GM21381 (cell line): ENCODE data around the gene SLC22A15.
"Not testable (repeated sequence)": the region's sequence is repeated elsewhere in the genome, so short reads cannot be mapped to it uniquely, and the experiment has no call there.

Source experiments
- ATAC-seq: cut with Tn5 transposase; IDR thresholded peaks from one replicate; pipeline ENCODE4 v1.9.1; 2021; ENCODE audit warnings: mild to moderate bottlenecking, moderate library complexity; ENCODE audit not compliant: unreplicated experiment

SLC22A15 gene

GRCh38 chr1:116031302-116031835 is 55.1 kb downstream of the SLC22A15 start:
- ATAC-seq, result no peak

GRCh38 chr1:116033322-116033721 is 57.0 kb downstream of the SLC22A15 start:
- ATAC-seq, result no peak

GRCh38 chr1:116036255-116036654 is 59.9 kb downstream of the SLC22A15 start:
- no peak for ATAC-seq

GRCh38 chr1:116038679-116039078 is 62.4 kb downstream of the SLC22A15 start:
- no peak for ATAC-seq

- no peak for ATAC-seq
Observed at GRCh38 chr1:116044071-116044470, 67.8 kb downstream of the SLC22A15 start.

- not testable (repeated sequence) for ATAC-seq
Observed at GRCh38 chr1:116046933-116047332, 70.6 kb downstream of the SLC22A15 start.

- ATAC-seq, result not testable (repeated sequence)
Observed at GRCh38 chr1:116051896-116052295, 75.6 kb downstream of the SLC22A15 start.

GRCh38 chr1:116062201-116062600 is 85.9 kb downstream of the SLC22A15 start:
- ATAC-seq, result no peak

- ATAC-seq, result no peak
Observed at GRCh38 chr1:116064616-116065015, 88.3 kb downstream of the SLC22A15 start.

- ATAC-seq, result no peak
Observed at GRCh38 chr1:116066868-116067565, 90.7 kb downstream of the SLC22A15 start.

GRCh38 chr1:116067566-116067890 is 91.2 kb downstream of the SLC22A15 start:
- ATAC-seq, result no peak

- no peak for ATAC-seq
Observed at GRCh38 chr1:116075575-116075974, 99.3 kb downstream of the SLC22A15 start.

- ATAC-seq, result no peak
Observed at GRCh38 chr1:116075990-116076389, 99.7 kb downstream of the SLC22A15 start.

GRCh38 chr1:116076831-116077230 is 100.5 kb downstream of the SLC22A15 start:
- ATAC-seq, result no peak

GRCh38 chr1:116078699-116079223 is 102.4 kb downstream of the SLC22A15 start:
- no peak for ATAC-seq

GRCh38 chr1:116087628-116088027 is 111.3 kb downstream of the SLC22A15 start:
- ATAC-seq, result no peak

GRCh38 chr1:116089870-116090269 is 113.6 kb downstream of the SLC22A15 start:
- ATAC-seq, result no peak

GRCh38 chr1:116091083-116091482 is 114.8 kb downstream of the SLC22A15 start:
- no peak for ATAC-seq

GRCh38 chr1:116092752-116093489 is 116.6 kb downstream of the SLC22A15 start:
- no peak for ATAC-seq

- no peak for ATAC-seq
Observed at GRCh38 chr1:116095027-116095426, 118.7 kb downstream of the SLC22A15 start.

GRCh38 chr1:116096013-116096618 is 119.8 kb downstream of the SLC22A15 start:
- ATAC-seq, result no peak

- ATAC-seq, result no peak
Observed at GRCh38 chr1:116097626-116098025, 121.3 kb downstream of the SLC22A15 start.
